ENCODE data around the gene RNF144B.

GRCh38 chr6:18393698-18394097, 6.5 kb downstream of the RNF144B start:
- no peak for TF ChIP-seq CTCF (IDR thresholded peaks at IDR 0.05)
- no peak for TF ChIP-seq EP300 (IDR thresholded peaks at IDR 0.05)
- TF ChIP-seq POLR2A (IDR thresholded peaks at IDR 0.05), result no peak
- no peak for TF ChIP-seq POLR2AphosphoS5 (IDR thresholded peaks at IDR 0.05)

Data from stomach (tissue), 4 donors.